ENCODE measurements around the gene FIGLA. TPM values are rescaled to one million over a fixed set of nuclear protein-coding genes. Genes with fewer than 3 reads are reported as not detected.

Gene FIGLA
- total and polyA plus RNA-seq, 2 donors (not counting 1 experiment from before 2014, with no cell fraction given), result not detected

- Histone ChIP-seq H2AFZ (ENCODE audit: insufficient read depth, low read depth, low read length, poor library complexity, severe bottlenecking) (no peak overlapping the region), H3K79me2 (ENCODE audit: control insufficient read depth, insufficient read depth, low read length) (no peaks in the 10 kb centered on the region), H4K20me1 (ENCODE audit: control insufficient read depth, insufficient read depth, low read length, poor library complexity, severe bottlenecking) (no peaks in the 10 kb centered on the region), H3K27me3 (replicated peaks in 1 of 4; ENCODE audit: control extremely low read depth in 1 of 4, control insufficient read depth in 3 of 4, insufficient read depth in 4 of 4, low read length in 3 of 4) (peaks cover 0 to 6% (median 0%) of the 10 kb centered on the region in 4 experiments), H3K4me3 (ENCODE audit: control extremely low read depth in 1 of 5, extremely low read depth in 1 of 5, insufficient read depth in 1 of 5, low read depth in 2 of 5, low read length in 4 of 5) (no peak overlapping the region), H3K27ac (ENCODE audit: low read length in 2 of 2) (no peak overlapping the region), H3K9me3 (ENCODE audit: control extremely low read depth in 1 of 3, control insufficient read depth in 2 of 3, insufficient read depth in 1 of 3, low read length in 2 of 3) (no peaks in the 10 kb centered on the region), H3K9ac (ENCODE audit: low read length) (no peak overlapping the region), H3K4me2 (replicated peaks; ENCODE audit: low read depth, low read length, poor library complexity, severe bottlenecking) (no peak overlapping the region), H3K36me3 (replicated peaks in 1 of 2; ENCODE audit: control extremely low read depth in 1 of 2, control insufficient read depth in 1 of 2, extremely low read depth in 1 of 2, insufficient read depth in 2 of 2, low read length in 1 of 2) (no peaks in the 10 kb centered on the region), H3K4me1 (ENCODE audit: control insufficient read depth in 2 of 2, insufficient read depth in 2 of 2, low read length in 2 of 2) (no peaks in the 10 kb centered on the region)
- Mint-ChIP-seq H3K27ac (no peak overlapping the region), H3K9me3 (ENCODE audit: insufficient read depth) (no peaks in the 10 kb centered on the region), H3K4me1 (no peaks in the 10 kb centered on the region), H3K27me3 (peaks cover 38% of the 10 kb centered on the region), H3K4me3 (no peak overlapping the region)
- intact Hi-C loops (cut with micrococcal nuclease), result no loop called here
- ATAC-seq (ENCODE audit: low read depth) (no peak), DNase-seq (no peak)
- CTCF ChIA-PET, result no interaction called here
- no peak for TF ChIP-seq CTCF (IDR thresholded peaks at IDR 0.05)
- TF ChIP-seq EZH2 (IDR thresholded peaks at IDR 0.05; ENCODE audit: borderline replicate concordance, insufficient read depth, low read depth, low read length, poor library complexity, severe bottlenecking), result no peak
- no CpG with 5 or more reads among the region's 1 CpG for WGBS (ENCODE audit: insufficient coverage)
- POLR2A ChIA-PET, result no interaction called here
Observed at GRCh38 chr2:70829916-70830315, 39.5 kb upstream of the FIGLA start.

GRCh38 chr2:70828914-70829824 is 38.7 kb upstream of the FIGLA start:
- no peak for TF ChIP-seq EZH2 (IDR thresholded peaks at IDR 0.05; ENCODE audit: borderline replicate concordance, insufficient read depth, low read depth, low read length, poor library complexity, severe bottlenecking)
- TF ChIP-seq CTCF (IDR thresholded peaks at IDR 0.05), result no peak
- H3K9me3 Mint-ChIP-seq (ENCODE audit: insufficient read depth), result no peaks in the 10 kb centered on the region
- DNase-seq (no peak), ATAC-seq (ENCODE audit: low read depth) (no peak)
- no peak overlapping the region for H3K4me3 Mint-ChIP-seq
- ChIA-PET CTCF (no interaction called here), POLR2A (no interaction called here)
- no peaks in the 10 kb centered on the region for H3K4me1 Mint-ChIP-seq
- H3K27ac ChIP-seq (ENCODE audit: low read length in 2 of 2), result no peak overlapping the region
- no peaks in the 10 kb centered on the region for H4K20me1 ChIP-seq (ENCODE audit: control insufficient read depth, insufficient read depth, low read length, poor library complexity, severe bottlenecking)
- H3K4me3 ChIP-seq (ENCODE audit: control extremely low read depth in 1 of 5, extremely low read depth in 1 of 5, insufficient read depth in 1 of 5, low read depth in 2 of 5, low read length in 4 of 5), result no peak overlapping the region
- H3K27ac Mint-ChIP-seq, result no peak overlapping the region
- intact Hi-C loops (cut with micrococcal nuclease), result no loop called here
- 51% methylated on average over 6 of the region's 6 CpGs for WGBS (ENCODE audit: insufficient coverage)
- peaks cover 40% of the 10 kb centered on the region for H3K27me3 Mint-ChIP-seq
- H3K4me2 ChIP-seq (replicated peaks; ENCODE audit: low read depth, low read length, poor library complexity, severe bottlenecking), result no peak overlapping the region
- H2AFZ ChIP-seq (ENCODE audit: insufficient read depth, low read depth, low read length, poor library complexity, severe bottlenecking), result no peak overlapping the region
- no peaks in the 10 kb centered on the region for H3K79me2 ChIP-seq (ENCODE audit: control insufficient read depth, insufficient read depth, low read length)
- no peaks in the 10 kb centered on the region for H3K9me3 ChIP-seq (ENCODE audit: control extremely low read depth in 1 of 3, control insufficient read depth in 2 of 3, insufficient read depth in 1 of 3, low read length in 2 of 3)
- no peak overlapping the region for H3K9ac ChIP-seq (ENCODE audit: low read length)
- no peaks in the 10 kb centered on the region for H3K36me3 ChIP-seq (replicated peaks in 1 of 2; ENCODE audit: control extremely low read depth in 1 of 2, control insufficient read depth in 1 of 2, extremely low read depth in 1 of 2, insufficient read depth in 2 of 2, low read length in 1 of 2)
- H3K27me3 ChIP-seq (replicated peaks in 1 of 4; ENCODE audit: control extremely low read depth in 1 of 4, control insufficient read depth in 3 of 4, insufficient read depth in 4 of 4, low read length in 3 of 4), result peaks cover 0 to 3% (median 0%) of the 10 kb centered on the region in 4 experiments
- H3K4me1 ChIP-seq (ENCODE audit: control insufficient read depth in 2 of 2, insufficient read depth in 2 of 2, low read length in 2 of 2), result no peaks in the 10 kb centered on the region

Data from B cell (primary cell).